GM12875 (cell line): ENCODE measurements around the gene ZNF627.

Source experiments
- H3K4me3 ChIP-seq: one replicate; pipeline ENCODE4 v1.5.1; 2011; ENCODE audit warnings: low read depth, low read length, control low read depth
- CTCF ChIP-seq: IDR thresholded peaks from 2 replicates; pipeline ENCODE4 v1.5.1; 2011; ENCODE audit warnings: low read depth, mild to moderate bottlenecking, control low read depth, inconsistent platforms, low read length, moderate library complexity, borderline replicate concordance; ENCODE audit not compliant: insufficient read depth

The ZNF627 gene

GRCh38 chr19:11641244-11641643 lies 44.0 kb downstream of the ZNF627 start:
- TF ChIP-seq CTCF: no peak
- H3K4me3 ChIP-seq: no peak overlapping the region

- no peak for TF ChIP-seq CTCF
- H3K4me3 ChIP-seq: no peak overlapping the region
These were observed 45.6 kb downstream of the ZNF627 start for GRCh38 chr19:11642902-11643301.

GRCh38 chr19:11649941-11650340 lies 52.7 kb downstream of the ZNF627 start:
- no peak overlapping the region for H3K4me3 ChIP-seq
- no peak for TF ChIP-seq CTCF

GRCh38 chr19:11651062-11651461 lies 53.8 kb downstream of the ZNF627 start:
- H3K4me3 ChIP-seq: no peak overlapping the region
- TF ChIP-seq CTCF: no peak

GRCh38 chr19:11652056-11652455 lies 54.8 kb downstream of the ZNF627 start:
- no peak for TF ChIP-seq CTCF
- no peak overlapping the region for H3K4me3 ChIP-seq

GRCh38 chr19:11652492-11652891 lies 55.2 kb downstream of the ZNF627 start:
- H3K4me3 ChIP-seq: no peak overlapping the region
- TF ChIP-seq CTCF: no peak

GRCh38 chr19:11656535-11656934 lies 59.3 kb downstream of the ZNF627 start:
- no peak for TF ChIP-seq CTCF
- no peak overlapping the region for H3K4me3 ChIP-seq
